Panc1 (cell line): ENCODE measurements around the gene PARP3. TPM values are rescaled to one million over a fixed set of nuclear protein-coding genes. Genes with fewer than 3 reads are reported as not detected.

Source experiments
- ATAC-seq: fragments of 200-7000 bp; cut with Tn5 transposase; 2 replicates; pipeline ENCODE4 v1.9.1; 2020; ENCODE audit warnings: mild to moderate bottlenecking, moderate library complexity
- BruUV-seq: library from RNA; stranded (reverse); fragments of 400-500 nt; replicated peaks from 2 replicates; lab custom pipeline; 2021; lab: Mats Ljungman, UMichigan
- CTCF ChIA-PET: fragments of 300-600 bp; sonication (Branson Sonifier 250); formaldehyde crosslinking; loops from one replicate; lab custom pipeline; 2022; ENCODE audit warnings: antibody characterized with exemption; lab: Charles Lee
- POLR2A ChIA-PET: fragments of 300-600 bp; sonication (Branson Sonifier 250); formaldehyde crosslinking; loops from one replicate; lab custom pipeline; 2022; ENCODE audit warnings: antibody characterized with exemption; lab: Charles Lee
- DNase-seq: peaks from one replicate; pipeline ENCODE4 v3.0.0-alpha.2; 2010; ENCODE audit warnings: low read depth, low spot score
- H3K27ac ChIP-seq: 2 replicates; pipeline ENCODE4 v1.5.1; 2011; ENCODE audit warnings: mild to moderate bottlenecking, low read length, inconsistent platforms
- H3K27me3 ChIP-seq: fragments of 200-500 bp; sonication (Bioruptor generic); 2 replicates; pipeline ENCODE4 v1.6.0; 2014; ENCODE audit warnings: low read length, inconsistent platforms; ENCODE audit not compliant: control insufficient read depth, insufficient read depth
- H3K36me3 ChIP-seq: fragments of 200-500 bp; sonication (Bioruptor generic); 2 replicates; pipeline ENCODE4 v1.5.1; 2014; ENCODE audit warnings: inconsistent platforms, mild to moderate bottlenecking, low read length, moderate library complexity; ENCODE audit not compliant: control insufficient read depth, insufficient read depth
- H3K4me1 ChIP-seq: 2 replicates; pipeline ENCODE4 v1.5.1; 2011; ENCODE audit warnings: inconsistent platforms, mild to moderate bottlenecking, low read length, moderate library complexity; ENCODE audit not compliant: control insufficient read depth, insufficient read depth
- H3K4me3 ChIP-seq, 2 experiments: 2 replicates each; pipeline ENCODE4 v1.5.1; 2011 to 2012; ENCODE audit warnings: low read depth in 2 of 2, low read length in 2 of 2, mild to moderate bottlenecking in 2 of 2, inconsistent platforms in 1 of 2, moderate library complexity in 1 of 2
- H3K9me3 ChIP-seq: fragments of 200-500 bp; sonication (Bioruptor generic); 2 replicates; pipeline ENCODE4 v1.5.1; 2014; ENCODE audit warnings: low read depth, mild to moderate bottlenecking, inconsistent platforms, low read length, moderate library complexity; ENCODE audit not compliant: control insufficient read depth, insufficient read depth
- CTCF ChIP-seq: fragments of 450-650 bp; IDR thresholded peaks from 2 replicates; pipeline ENCODE4 v1.5.1; 2017; ENCODE audit warnings: mild to moderate bottlenecking
- POLR2AphosphoS5 ChIP-seq: IDR thresholded peaks from 2 replicates; pipeline ENCODE4 v1.6.1; 2012; ENCODE audit warnings: mild to moderate bottlenecking, low read depth, low read length, moderate library complexity
- REST ChIP-seq, 2 experiments: IDR thresholded peaks; 2 replicates each; pipeline ENCODE4 v1.6.1; 2011 to 2012; ENCODE audit warnings: low read depth in 2 of 2, control low read depth in 1 of 2, low read length in 1 of 2, mild to moderate bottlenecking in 1 of 2, moderate library complexity in 1 of 2; ENCODE audit not compliant: insufficient read depth in 1 of 2
- SIN3A ChIP-seq: IDR thresholded peaks from 2 replicates; pipeline ENCODE4 v1.6.1; 2012; ENCODE audit warnings: low read depth, mild to moderate bottlenecking, low read length, moderate library complexity, borderline replicate concordance; ENCODE audit not compliant: insufficient read depth
- TCF7L2 ChIP-seq: IDR thresholded peaks from 2 replicates; pipeline ENCODE4 v1.6.1; 2011; ENCODE audit warnings: mild to moderate bottlenecking, low read depth, low read length, inconsistent platforms
- in situ Hi-C: cut with HindIII; loops from 2 replicates; pipeline ENCODE4 v1.10.0; 2016; ENCODE audit warnings: low sequenced_read_pairs, low pct_unique_long_range_greater_than_20kb
- intact Hi-C: fragments of 100-400 bp; cut with micrococcal nuclease; formaldehyde crosslinking; loops from one replicate; pipeline ENCODE4 v1.10.0; 2022; ENCODE audit not compliant: unreplicated experiment
- total RNA-seq: library from RNA; stranded (reverse); gene quantifications from one replicate; pipeline ENCODE4 v1.2.1, GENCODE V29; 2021; ENCODE audit not compliant: unreplicated experiment

PARP3 gene
- total RNA-seq, 1 experiment from 2014 or later, result 16.1 TPM

- ATAC-seq, result no peak
- no peak for TF ChIP-seq SIN3A
- no peak for TF ChIP-seq TCF7L2
- TF ChIP-seq CTCF, result no peak
- Histone ChIP-seq H3K9me3 (no peaks in the 10 kb centered on the region), H3K27ac (no peak overlapping the region), H3K4me3 (no peak overlapping the region), H3K36me3 (no peaks in the 10 kb centered on the region; the same call in 1 of the 2 replicates), H3K4me1 (peaks cover 5% of the 10 kb centered on the region; the same call in 1 of the 2 replicates), H3K27me3 (no peaks in the 10 kb centered on the region)
- DNase-seq, result no peak
- CTCF ChIA-PET, result interaction anchor here (0.6 kb wide), 1 partner anchor 1616 kb away, joined by 3 read pairs; no protein-coding TSS in a partner anchor
- BruUV-seq, result no TSS peak
- in situ Hi-C loops (no loop called here), intact Hi-C loops (no loop called here)
- POLR2A ChIA-PET, result interaction anchor here (0.6 kb wide), 1 partner anchor 12 kb away, joined by 3 read pairs; no protein-coding TSS in a partner anchor
Observed at GRCh38 chr3:51937611-51938450, 4.3 kb upstream of the PARP3 start.

- TF ChIP-seq SIN3A, result no peak
- no peak for TF ChIP-seq CTCF
- no peak for TF ChIP-seq TCF7L2
- no peak for TF ChIP-seq POLR2AphosphoS5
- TF ChIP-seq REST (IDR thresholded peaks at IDR 0.05; ENCODE audit: insufficient read depth in 1 of 2, low read depth in 2 of 2, low read length in 1 of 2), result no peak
- ChIA-PET POLR2A (no interaction called here), CTCF (no interaction called here)
- in situ Hi-C loops (no loop called here), intact Hi-C loops (no loop called here)
- no TSS peak for BruUV-seq
- ATAC-seq, result no peak
- Histone ChIP-seq H3K4me1 (peaks cover 7% of the 10 kb centered on the region; the same call in 1 of the 2 replicates), H3K27me3 (no peaks in the 10 kb centered on the region), H3K36me3 (no peaks in the 10 kb centered on the region; the same call in 1 of the 2 replicates), H3K9me3 (no peaks in the 10 kb centered on the region), H3K4me3 (no peak overlapping the region), H3K27ac (no peak overlapping the region)
- no peak for DNase-seq
Observed at GRCh38 chr3:51938780-51939425, 3.3 kb upstream of the PARP3 start.
